Osteocyte (in vitro differentiated cells): ENCODE measurements around the gene DCDC2. TPM values are rescaled to one million over a fixed set of nuclear protein-coding genes. Genes with fewer than 3 reads are reported as not detected.
"Not testable (repeated sequence)": the region's sequence is repeated elsewhere in the genome, so short reads cannot be mapped to it uniquely, and the experiment has no call there.

Experiments
- DNase-seq: peaks from one replicate; pipeline ENCODE4 v3.0.0; 2021; ENCODE audit warnings: mixed read lengths; ENCODE audit not compliant: unreplicated experiment; ENCODE audit errors: extremely low spot score
- H3K27ac Mint-ChIP-seq: one replicate; pipeline ENCODE4 v1.8.0; 2021; ENCODE audit warnings: mild to moderate bottlenecking, mixed read lengths; ENCODE audit not compliant: unreplicated experiment
- H3K27me3 Mint-ChIP-seq: one replicate; pipeline ENCODE4 v1.8.0; 2021; ENCODE audit warnings: mixed read lengths; ENCODE audit not compliant: unreplicated experiment
- H3K36me3 Mint-ChIP-seq: one replicate; pipeline ENCODE4 v1.8.0; 2021; ENCODE audit warnings: mixed read lengths; ENCODE audit not compliant: unreplicated experiment
- H3K4me1 Mint-ChIP-seq: one replicate; pipeline ENCODE4 v1.8.0; 2021; ENCODE audit warnings: mixed read lengths; ENCODE audit not compliant: unreplicated experiment
- H3K4me3 Mint-ChIP-seq: one replicate; pipeline ENCODE4 v1.8.0; 2021; ENCODE audit warnings: mild to moderate bottlenecking, moderate library complexity, mixed read lengths; ENCODE audit not compliant: unreplicated experiment
- H3K9me3 Mint-ChIP-seq: one replicate; pipeline ENCODE4 v1.8.0; 2021; ENCODE audit warnings: mixed read lengths; ENCODE audit not compliant: unreplicated experiment
- total RNA-seq: library from RNA; stranded (reverse); gene quantifications from 2 replicates; pipeline ENCODE4 v1.2.1, GENCODE V29; 2021
- TF ChIP-seq, protein P1 (sequence below): fragments of 200-600 bp; sonication (generic); IDR thresholded peaks from 2 replicates; pipeline ENCODE4 v1.5.0; 2021; ENCODE audit warnings: antibody characterized with exemption, mild to moderate bottlenecking, moderate library complexity

Gene DCDC2
- total RNA-seq, 1 donor from 2014 or later = 1.0 TPM

DNA sequence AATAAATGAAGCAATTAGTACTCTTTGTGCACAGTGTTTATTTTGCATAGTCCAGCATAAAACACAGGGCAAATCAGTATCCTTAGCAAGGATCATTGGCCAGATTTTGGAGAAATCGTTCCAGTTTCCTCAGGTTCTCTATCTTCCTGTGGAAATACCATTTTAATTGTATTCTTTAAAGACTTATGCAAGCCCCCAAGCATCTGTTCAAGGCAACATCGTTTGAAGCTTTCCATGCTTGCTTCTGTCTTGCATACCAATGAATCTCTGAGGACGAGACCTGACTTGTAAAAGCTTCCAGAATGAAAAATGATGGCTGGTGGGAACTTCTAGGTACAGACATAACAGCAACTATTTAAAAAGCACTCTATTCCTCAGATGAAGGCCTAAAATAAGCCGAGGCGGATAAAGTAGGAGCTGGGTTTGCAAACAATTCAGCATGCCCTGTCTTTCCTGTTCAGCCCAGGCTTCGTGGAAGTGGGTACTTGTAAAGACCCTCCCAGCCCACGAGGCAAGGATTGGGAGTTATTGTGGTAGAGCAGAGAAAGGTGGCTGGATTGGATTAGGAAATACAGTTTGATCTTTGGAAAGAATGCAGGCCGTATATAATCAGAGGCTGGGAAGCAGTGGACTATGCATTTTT lies 210.2 kb downstream of the DCDC2 start:
- no peaks in the 10 kb centered on the region for H3K4me1 Mint-ChIP-seq
- H3K36me3 Mint-ChIP-seq = no peaks in the 10 kb centered on the region
- no peak for DNase-seq
- H3K27ac Mint-ChIP-seq = no peak overlapping the region
- H3K27me3 Mint-ChIP-seq = no peaks in the 10 kb centered on the region
- no peak overlapping the region for H3K4me3 Mint-ChIP-seq
- H3K9me3 Mint-ChIP-seq = peaks cover 4% of the 10 kb centered on the region
- TF ChIP-seq, protein P1, sequence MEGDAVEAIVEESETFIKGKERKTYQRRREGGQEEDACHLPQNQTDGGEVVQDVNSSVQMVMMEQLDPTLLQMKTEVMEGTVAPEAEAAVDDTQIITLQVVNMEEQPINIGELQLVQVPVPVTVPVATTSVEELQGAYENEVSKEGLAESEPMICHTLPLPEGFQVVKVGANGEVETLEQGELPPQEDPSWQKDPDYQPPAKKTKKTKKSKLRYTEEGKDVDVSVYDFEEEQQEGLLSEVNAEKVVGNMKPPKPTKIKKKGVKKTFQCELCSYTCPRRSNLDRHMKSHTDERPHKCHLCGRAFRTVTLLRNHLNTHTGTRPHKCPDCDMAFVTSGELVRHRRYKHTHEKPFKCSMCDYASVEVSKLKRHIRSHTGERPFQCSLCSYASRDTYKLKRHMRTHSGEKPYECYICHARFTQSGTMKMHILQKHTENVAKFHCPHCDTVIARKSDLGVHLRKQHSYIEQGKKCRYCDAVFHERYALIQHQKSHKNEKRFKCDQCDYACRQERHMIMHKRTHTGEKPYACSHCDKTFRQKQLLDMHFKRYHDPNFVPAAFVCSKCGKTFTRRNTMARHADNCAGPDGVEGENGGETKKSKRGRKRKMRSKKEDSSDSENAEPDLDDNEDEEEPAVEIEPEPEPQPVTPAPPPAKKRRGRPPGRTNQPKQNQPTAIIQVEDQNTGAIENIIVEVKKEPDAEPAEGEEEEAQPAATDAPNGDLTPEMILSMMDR = no peak

DNA sequence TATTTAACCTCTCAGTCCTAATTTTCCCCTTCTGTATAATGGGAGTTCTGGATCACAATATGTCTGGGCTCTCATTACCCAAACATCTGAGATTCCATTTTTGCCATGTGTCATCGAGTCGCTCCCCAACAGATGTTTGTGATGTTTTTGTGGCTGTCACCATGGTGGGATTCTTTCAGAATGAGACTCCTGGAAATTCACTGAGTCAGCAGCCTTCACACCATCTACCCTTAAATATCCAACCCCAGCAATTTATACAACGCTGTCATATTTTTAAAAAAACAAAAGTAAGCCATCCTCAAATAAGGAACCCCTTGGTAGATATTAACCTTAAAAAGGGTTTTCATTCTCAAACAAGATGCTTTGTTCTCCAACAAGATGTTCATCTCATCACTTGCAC lies 211.0 kb downstream of the DCDC2 start:
- Mint-ChIP-seq H3K36me3 (no peaks in the 10 kb centered on the region), H3K9me3 (peaks cover 4% of the 10 kb centered on the region), H3K27ac (no peak overlapping the region), H3K4me1 (no peaks in the 10 kb centered on the region), H3K27me3 (no peaks in the 10 kb centered on the region), H3K4me3 (no peak overlapping the region)
- DNase-seq = no peak
- TF ChIP-seq, protein P1 = no peak

DNA sequence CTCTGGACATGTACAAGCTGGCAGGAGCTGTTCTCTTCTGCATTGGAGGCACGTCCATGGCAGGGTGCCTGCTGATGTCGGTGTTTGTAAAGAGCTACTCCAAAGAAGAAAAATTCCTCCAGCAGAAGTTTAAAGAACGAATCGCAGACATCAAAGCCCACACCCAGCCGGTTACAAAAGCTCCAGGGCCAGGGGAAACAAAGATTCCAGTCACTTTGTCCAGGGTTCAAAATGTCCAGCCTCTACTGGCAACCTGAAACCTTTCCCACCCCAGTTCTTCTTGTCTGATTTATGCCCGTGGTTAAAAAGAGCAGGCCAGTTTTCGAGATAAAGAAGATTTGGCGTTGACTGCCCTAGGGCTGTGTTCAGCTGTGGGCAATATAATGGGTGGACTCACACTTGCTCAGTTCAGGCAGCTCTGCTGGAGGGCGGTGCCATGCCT lies 212.1 kb downstream of the DCDC2 start:
- TF ChIP-seq, protein P1 = no peak
- DNase-seq = no peak
- H3K9me3 Mint-ChIP-seq = peaks cover 4% of the 10 kb centered on the region
- H3K4me1 Mint-ChIP-seq = no peaks in the 10 kb centered on the region
- H3K36me3 Mint-ChIP-seq = no peaks in the 10 kb centered on the region
- H3K27ac Mint-ChIP-seq = no peak overlapping the region
- H3K4me3 Mint-ChIP-seq = no peak overlapping the region
- H3K27me3 Mint-ChIP-seq = no peaks in the 10 kb centered on the region

DNA sequence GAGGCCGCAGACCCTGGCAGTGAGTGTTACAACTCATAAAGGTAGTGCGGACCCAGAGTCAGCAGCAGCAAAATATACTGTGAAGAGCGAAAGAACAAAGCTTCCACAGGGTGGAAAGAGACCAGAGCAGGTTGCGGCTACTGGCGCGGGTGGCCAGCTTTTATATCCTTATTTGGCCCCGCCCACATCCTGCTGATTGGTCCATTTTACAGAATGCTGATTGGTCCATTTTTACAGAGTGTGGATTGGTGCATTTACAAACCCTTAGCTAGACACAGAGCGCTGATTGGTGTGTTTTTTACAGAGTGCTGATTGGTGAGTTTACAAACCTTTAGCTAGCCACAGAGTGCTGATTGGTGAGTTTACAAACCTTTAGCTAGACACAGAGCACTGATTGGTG lies 215.1 kb downstream of the DCDC2 start:
- not testable (repeated sequence) for DNase-seq, H3K36me3 Mint-ChIP-seq, H3K27ac Mint-ChIP-seq, H3K4me3 Mint-ChIP-seq, H3K9me3 Mint-ChIP-seq, H3K4me1 Mint-ChIP-seq, H3K27me3 Mint-ChIP-seq

DNA sequence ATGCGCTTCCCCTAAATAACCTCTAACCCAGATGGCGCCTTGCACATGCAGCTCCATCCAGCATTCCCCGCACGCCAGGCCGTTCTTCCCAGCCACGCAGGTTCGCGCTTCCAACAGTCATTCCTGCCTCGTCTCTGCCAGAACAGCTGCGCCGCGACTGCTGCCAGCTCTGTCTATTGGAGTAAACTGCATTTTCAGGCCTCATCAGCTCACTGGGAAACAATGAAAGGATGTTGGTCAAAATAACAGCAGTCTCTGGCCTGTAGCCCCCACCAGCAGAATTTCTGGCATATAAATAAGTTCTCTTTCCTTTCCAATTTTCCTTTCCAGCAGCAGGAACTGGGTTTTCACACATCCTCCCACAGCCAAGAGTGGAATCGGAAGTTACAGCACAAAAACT lies 217.3 kb downstream of the DCDC2 start:
- Mint-ChIP-seq H3K4me3 (no peak overlapping the region), H3K36me3 (no peaks in the 10 kb centered on the region), H3K4me1 (no peaks in the 10 kb centered on the region), H3K27ac (no peak overlapping the region), H3K27me3 (no peaks in the 10 kb centered on the region), H3K9me3 (peaks cover 10% of the 10 kb centered on the region)
- DNase-seq = no peak
- TF ChIP-seq, protein P1 = no peak
